HepG2 (cell line): ENCODE results near the gene GDPGP1. TPM values are rescaled to one million over a fixed set of nuclear protein-coding genes. Genes with fewer than 3 reads are reported as not detected.

Experiments
- ADNP ChIP-seq: sonication (generic); formaldehyde crosslinking; IDR thresholded peaks from 2 replicates; pipeline ENCODE4 v1.4.0; 2020; ENCODE audit warnings: missing genetic modification reagents
- FOXK2 ChIP-seq: fragments of 450-650 bp; IDR thresholded peaks from 2 replicates; pipeline ENCODE4 v1.6.1; 2016
- GABPA ChIP-seq, 2 experiments: IDR thresholded peaks; 2 replicates each; pipeline ENCODE4 v1.6.1; 2011 to 2016; ENCODE audit warnings: low read depth in 2 of 2, low read length in 1 of 2, missing biosample characterization in 1 of 2, missing genetic modification characterization in 1 of 2
- JDP2 ChIP-seq: sonication (generic); formaldehyde crosslinking; IDR thresholded peaks from 2 replicates; pipeline ENCODE4 v1.8.1; 2022; ENCODE audit warnings: missing genetic modification reagents, borderline replicate concordance
- MYC ChIP-seq: sonication (generic); formaldehyde crosslinking; IDR thresholded peaks from 2 replicates; pipeline ENCODE4 v1.9.0; 2021; ENCODE audit warnings: missing genetic modification reagents, borderline replicate concordance
- RFX3 ChIP-seq: IDR thresholded peaks from 2 replicates; pipeline ENCODE4 v1.6.1; 2016; ENCODE audit warnings: missing biosample characterization, missing genetic modification reagents
- RNF2 ChIP-seq: fragments of 450-650 bp; conservative IDR thresholded peaks from 2 replicates; pipeline ENCODE4 v1.6.1; 2016; ENCODE audit warnings: low read depth
- SMAD9 ChIP-seq: sonication (generic); formaldehyde crosslinking; IDR thresholded peaks from 2 replicates; pipeline ENCODE4 v1.5.1; 2020; ENCODE audit warnings: mild to moderate bottlenecking, missing genetic modification reagents
- TAF15 ChIP-seq: fragments of 200-400 bp; formaldehyde crosslinking; IDR thresholded peaks from one replicate; pipeline ENCODE4 v1.6.1; 2018; ENCODE audit warnings: mild to moderate bottlenecking, low read depth, low read length; ENCODE audit not compliant: poor library complexity, severe bottlenecking
- ZFP36L2 ChIP-seq: sonication (generic); formaldehyde crosslinking; IDR thresholded peaks from 2 replicates; pipeline ENCODE4 v1.4.0; 2020; ENCODE audit warnings: missing genetic modification reagents
- ZFP62 ChIP-seq: sonication (generic); formaldehyde crosslinking; IDR thresholded peaks from 2 replicates; pipeline ENCODE4 v1.4.0; 2020; ENCODE audit warnings: missing genetic modification reagents
- ZNF10 ChIP-seq: sonication (generic); formaldehyde crosslinking; IDR thresholded peaks from 2 replicates; pipeline ENCODE4 v1.4.0; 2020; ENCODE audit warnings: mild to moderate bottlenecking, low read depth, missing genetic modification reagents, borderline replicate concordance
- ZNF331 ChIP-seq: sonication (generic); formaldehyde crosslinking; IDR thresholded peaks from 2 replicates; pipeline ENCODE4 v1.4.0; 2020; ENCODE audit warnings: missing genetic modification reagents
- ZNF530 ChIP-seq: sonication (generic); formaldehyde crosslinking; IDR thresholded peaks from 2 replicates; pipeline ENCODE4 v1.5.0; 2020; ENCODE audit warnings: low read depth, mild to moderate bottlenecking, missing genetic modification reagents
- ZNF564 ChIP-seq: sonication (generic); formaldehyde crosslinking; IDR thresholded peaks from 2 replicates; pipeline ENCODE4 v1.8.1; 2023; ENCODE audit warnings: mild to moderate bottlenecking, missing genetic modification reagents
- ZNF644 ChIP-seq: IDR thresholded peaks from 2 replicates; pipeline ENCODE4 v1.6.1; 2016; ENCODE audit warnings: low read depth
- ZSCAN25 ChIP-seq: sonication (generic); formaldehyde crosslinking; IDR thresholded peaks from 2 replicates; pipeline ENCODE4 v1.8.0; 2022; ENCODE audit warnings: mild to moderate bottlenecking, missing genetic modification reagents
- polyA plus RNA-seq, 8 experiments: library from polyadenylated mRNA; depleted of rRNA in 3 of 8; stranded (reverse) in 7 of 8; unstranded in 1 of 8; fragments of >200 nt; fragmentation: Illumina TruSeq in 4 of 8; extraction: Trizol in 4 of 8; gene quantifications; 2 replicates each; pipeline versions ENCODE4 v1.2.1 to v1.2.3, GENCODE V29; 2011 to 2016; ENCODE audit warnings: low read depth in 4 of 8, missing spikeins in 1 of 8, mixed read lengths in 1 of 8; ENCODE audit not compliant: insufficient read depth in 1 of 8
- total RNA-seq, 5 experiments: library from RNA; depleted of rRNA; stranded (reverse); fragments of >200 nt; fragmentation: Illumina TruSeq; extraction: Trizol; gene quantifications; 2 replicates each; pipeline ENCODE4 v1.2.3, GENCODE V29; 2016; ENCODE audit warnings: low read depth in 1 of 5
- TF ChIP-seq, protein P1 (sequence below): sonication (generic); formaldehyde crosslinking; IDR thresholded peaks from 2 replicates; pipeline ENCODE4 v1.8.0; 2022; ENCODE audit warnings: mild to moderate bottlenecking, missing genetic modification reagents, moderate library complexity
- TF ChIP-seq, protein P2 (sequence below): sonication (generic); formaldehyde crosslinking; conservative IDR thresholded peaks from 2 replicates; pipeline ENCODE4 v1.4.0; 2020; ENCODE audit warnings: missing genetic modification reagents
- TF ChIP-seq, protein P3 (sequence below): sonication (generic); formaldehyde crosslinking; IDR thresholded peaks from 2 replicates; pipeline ENCODE4 v1.5.0; 2020; ENCODE audit warnings: mild to moderate bottlenecking, missing genetic modification reagents
- TF ChIP-seq, protein P4 (sequence below): sonication (generic); formaldehyde crosslinking; IDR thresholded peaks from 2 replicates; pipeline ENCODE4 v1.5.1; 2020; ENCODE audit warnings: mild to moderate bottlenecking, missing genetic modification reagents, moderate library complexity

Gene GDPGP1
- total and polyA plus RNA-seq, 2 of the 13 experiments (the other 11 are each of a cell fraction or from before 2014, with no cell fraction given): 1.5 to 4.3 TPM

DNA sequence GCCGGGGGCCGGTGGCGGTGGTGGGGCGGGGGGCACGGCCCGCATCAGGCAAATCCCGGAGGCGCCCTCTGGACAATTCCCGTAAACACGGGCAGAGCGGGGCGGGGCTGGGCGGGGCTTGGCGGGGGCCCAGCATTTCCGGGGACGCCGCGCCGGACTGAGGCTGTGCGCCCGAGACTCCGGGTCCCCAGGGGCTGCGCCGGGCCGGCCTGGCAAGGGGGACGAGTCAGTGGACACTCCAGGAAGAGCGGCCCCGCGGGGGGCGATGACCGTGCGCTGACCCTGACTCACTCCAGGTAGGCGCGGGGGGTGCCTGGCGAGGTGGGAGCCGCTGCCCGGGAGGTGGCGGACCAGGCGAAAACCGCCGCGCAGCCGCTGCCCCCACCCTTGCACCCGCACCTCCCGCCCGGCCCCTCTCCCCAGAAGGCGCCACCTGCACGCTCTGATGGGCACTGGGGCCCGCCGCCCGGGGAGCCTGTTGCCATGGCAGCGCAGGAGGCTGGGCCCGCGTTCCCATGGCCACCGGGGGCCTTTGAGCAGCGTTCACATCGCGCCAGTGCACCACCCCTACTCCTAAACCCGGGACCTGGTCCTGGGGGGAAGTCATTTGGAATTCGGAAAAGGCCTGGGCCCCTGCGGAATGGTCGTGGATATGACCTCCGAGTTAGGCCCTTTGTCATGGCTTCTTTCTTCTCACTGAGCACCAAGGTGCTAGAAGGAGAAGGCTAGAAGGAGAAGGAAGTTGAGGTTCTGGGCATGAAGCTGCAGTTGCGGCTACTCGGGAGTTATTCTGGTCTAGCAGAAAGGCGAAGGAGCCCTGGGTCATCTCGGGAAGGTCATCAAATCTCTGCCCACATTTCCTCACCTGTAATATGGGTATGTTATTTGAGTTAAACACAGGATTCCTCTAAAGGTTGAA, 49.0 kb upstream of the GDPGP1 start (continued):
- TF ChIP-seq, protein P1, sequence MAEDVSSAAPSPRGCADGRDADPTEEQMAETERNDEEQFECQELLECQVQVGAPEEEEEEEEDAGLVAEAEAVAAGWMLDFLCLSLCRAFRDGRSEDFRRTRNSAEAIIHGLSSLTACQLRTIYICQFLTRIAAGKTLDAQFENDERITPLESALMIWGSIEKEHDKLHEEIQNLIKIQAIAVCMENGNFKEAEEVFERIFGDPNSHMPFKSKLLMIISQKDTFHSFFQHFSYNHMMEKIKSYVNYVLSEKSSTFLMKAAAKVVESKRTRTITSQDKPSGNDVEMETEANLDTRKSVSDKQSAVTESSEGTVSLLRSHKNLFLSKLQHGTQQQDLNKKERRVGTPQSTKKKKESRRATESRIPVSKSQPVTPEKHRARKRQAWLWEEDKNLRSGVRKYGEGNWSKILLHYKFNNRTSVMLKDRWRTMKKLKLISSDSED (CRISPR knock-in tag): no peak
- TF ChIP-seq ADNP (CRISPR knock-in tag): no peak
- no peak for TF ChIP-seq ZNF644
- no peak for TF ChIP-seq ZNF10
- no peak; the same call in 1 of the 2 replicates for TF ChIP-seq ZNF564
- 0 out of 2 replicates have a peak, but pooled peaks have one; percentile 36 for TF ChIP-seq ZSCAN25
- TF ChIP-seq RFX3 (CRISPR knock-in tag): peak; percentile 93
- TF ChIP-seq ZFP62 (CRISPR knock-in tag): no peak
- TF ChIP-seq FOXK2: no peak
- TF ChIP-seq, protein P2, sequence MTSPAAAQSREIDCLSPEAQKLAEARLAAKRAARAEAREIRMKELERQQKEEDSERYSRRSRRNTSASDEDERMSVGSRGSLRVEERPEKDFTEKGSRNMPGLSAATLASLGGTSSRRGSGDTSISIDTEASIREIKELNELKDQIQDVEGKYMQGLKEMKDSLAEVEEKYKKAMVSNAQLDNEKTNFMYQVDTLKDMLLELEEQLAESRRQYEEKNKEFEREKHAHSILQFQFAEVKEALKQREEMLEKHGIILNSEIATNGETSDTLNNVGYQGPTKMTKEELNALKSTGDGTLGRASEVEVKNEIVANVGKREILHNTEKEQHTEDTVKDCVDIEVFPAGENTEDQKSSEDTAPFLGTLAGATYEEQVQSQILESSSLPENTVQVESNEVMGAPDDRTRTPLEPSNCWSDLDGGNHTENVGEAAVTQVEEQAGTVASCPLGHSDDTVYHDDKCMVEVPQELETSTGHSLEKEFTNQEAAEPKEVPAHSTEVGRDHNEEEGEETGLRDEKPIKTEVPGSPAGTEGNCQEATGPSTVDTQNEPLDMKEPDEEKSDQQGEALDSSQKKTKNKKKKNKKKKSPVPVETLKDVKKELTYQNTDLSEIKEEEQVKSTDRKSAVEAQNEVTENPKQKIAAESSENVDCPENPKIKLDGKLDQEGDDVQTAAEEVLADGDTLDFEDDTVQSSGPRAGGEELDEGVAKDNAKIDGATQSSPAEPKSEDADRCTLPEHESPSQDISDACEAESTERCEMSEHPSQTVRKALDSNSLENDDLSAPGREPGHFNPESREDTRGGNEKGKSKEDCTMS: no peak
- peak; percentile 45; the same call in 1 of the 2 replicates for TF ChIP-seq GABPA (IDR thresholded peaks at IDR 0.05; ENCODE audit: low read depth, low read length)
- 0 out of 2 replicates have a peak, but pooled peaks have one; percentile 49 for TF ChIP-seq GABPA (CRISPR knock-in tag; IDR thresholded peaks at IDR 0.05; ENCODE audit: low read depth)
- TF ChIP-seq ZFP36L2 (CRISPR knock-in tag): no peak
- peak; percentile 79 for TF ChIP-seq MYC
- TF ChIP-seq, protein P3, sequence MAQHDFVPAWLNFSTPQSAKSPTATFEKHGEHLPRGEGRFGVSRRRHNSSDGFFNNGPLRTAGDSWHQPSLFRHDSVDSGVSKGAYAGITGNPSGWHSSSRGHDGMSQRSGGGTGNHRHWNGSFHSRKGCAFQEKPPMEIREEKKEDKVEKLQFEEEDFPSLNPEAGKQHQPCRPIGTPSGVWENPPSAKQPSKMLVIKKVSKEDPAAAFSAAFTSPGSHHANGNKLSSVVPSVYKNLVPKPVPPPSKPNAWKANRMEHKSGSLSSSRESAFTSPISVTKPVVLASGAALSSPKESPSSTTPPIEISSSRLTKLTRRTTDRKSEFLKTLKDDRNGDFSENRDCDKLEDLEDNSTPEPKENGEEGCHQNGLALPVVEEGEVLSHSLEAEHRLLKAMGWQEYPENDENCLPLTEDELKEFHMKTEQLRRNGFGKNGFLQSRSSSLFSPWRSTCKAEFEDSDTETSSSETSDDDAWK: no peak
- TF ChIP-seq RNF2: no peak
- TF ChIP-seq TAF15: no peak
- TF ChIP-seq, protein P4, sequence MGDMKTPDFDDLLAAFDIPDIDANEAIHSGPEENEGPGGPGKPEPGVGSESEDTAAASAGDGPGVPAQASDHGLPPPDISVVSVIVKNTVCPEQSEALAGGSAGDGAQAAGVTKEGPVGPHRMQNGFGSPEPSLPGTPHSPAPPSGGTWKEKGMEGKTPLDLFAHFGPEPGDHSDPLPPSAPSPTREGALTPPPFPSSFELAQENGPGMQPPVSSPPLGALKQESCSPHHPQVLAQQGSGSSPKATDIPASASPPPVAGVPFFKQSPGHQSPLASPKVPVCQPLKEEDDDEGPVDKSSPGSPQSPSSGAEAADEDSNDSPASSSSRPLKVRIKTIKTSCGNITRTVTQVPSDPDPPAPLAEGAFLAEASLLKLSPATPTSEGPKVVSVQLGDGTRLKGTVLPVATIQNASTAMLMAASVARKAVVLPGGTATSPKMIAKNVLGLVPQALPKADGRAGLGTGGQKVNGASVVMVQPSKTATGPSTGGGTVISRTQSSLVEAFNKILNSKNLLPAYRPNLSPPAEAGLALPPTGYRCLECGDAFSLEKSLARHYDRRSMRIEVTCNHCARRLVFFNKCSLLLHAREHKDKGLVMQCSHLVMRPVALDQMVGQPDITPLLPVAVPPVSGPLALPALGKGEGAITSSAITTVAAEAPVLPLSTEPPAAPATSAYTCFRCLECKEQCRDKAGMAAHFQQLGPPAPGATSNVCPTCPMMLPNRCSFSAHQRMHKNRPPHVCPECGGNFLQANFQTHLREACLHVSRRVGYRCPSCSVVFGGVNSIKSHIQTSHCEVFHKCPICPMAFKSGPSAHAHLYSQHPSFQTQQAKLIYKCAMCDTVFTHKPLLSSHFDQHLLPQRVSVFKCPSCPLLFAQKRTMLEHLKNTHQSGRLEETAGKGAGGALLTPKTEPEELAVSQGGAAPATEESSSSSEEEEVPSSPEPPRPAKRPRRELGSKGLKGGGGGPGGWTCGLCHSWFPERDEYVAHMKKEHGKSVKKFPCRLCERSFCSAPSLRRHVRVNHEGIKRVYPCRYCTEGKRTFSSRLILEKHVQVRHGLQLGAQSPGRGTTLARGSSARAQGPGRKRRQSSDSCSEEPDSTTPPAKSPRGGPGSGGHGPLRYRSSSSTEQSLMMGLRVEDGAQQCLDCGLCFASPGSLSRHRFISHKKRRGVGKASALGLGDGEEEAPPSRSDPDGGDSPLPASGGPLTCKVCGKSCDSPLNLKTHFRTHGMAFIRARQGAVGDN: peak; percentile 83
- TF ChIP-seq ZNF530 (CRISPR knock-in tag): no peak
- TF ChIP-seq SMAD9 (CRISPR knock-in tag): no peak
- no peak for TF ChIP-seq JDP2 (CRISPR knock-in tag)
- no peak; the same call in 1 of the 2 replicates for TF ChIP-seq ZNF331
